ENCODE results near the gene RAD23A. TPM values are rescaled to one million over a fixed set of nuclear protein-coding genes. Genes with fewer than 3 reads are reported as not detected.
A peak's percentile ranks its signal among the peaks of the same experiment; 100 is the strongest.

The RAD23A gene
- total RNA-seq, 1 donor from 2014 or later, result 37.7 TPM

GRCh38 chr19:12937093-12937926 lies 8.4 kb upstream of the RAD23A start:
- Histone ChIP-seq H3F3A (ENCODE audit: low read depth) (peaks cover 53% of the 10 kb centered on the region), H3K9ac (no peak overlapping the region), H3K9me3 (ENCODE audit: low read depth) (no peaks in the 10 kb centered on the region), H2AFZ (replicated peaks) (peak overlapping the region; percentile 32), H3K4me3 (peak overlapping the region; percentile 97), H3K4me2 (peak overlapping the region; percentile 86), H4K20me1 (ENCODE audit: low read depth) (peaks cover 30% of the 10 kb centered on the region), H3K27ac (peak overlapping the region; percentile 36), H3K79me2 (ENCODE audit: low read depth) (peaks cover 48% of the 10 kb centered on the region), H3K36me3 (peaks cover 10% of the 10 kb centered on the region), H3K27me3 (no peaks in the 10 kb centered on the region), H3K4me1 (peaks cover 25% of the 10 kb centered on the region)
- DNase-seq (ENCODE audit: low spot score), result peak; percentile 69
- Mint-ChIP-seq H3K4me3 (peak overlapping the region; percentile 100), H3K27me3 (ENCODE audit: insufficient read depth, low read depth) (peaks cover 15% of the 10 kb centered on the region), H3K27ac (peak overlapping the region; percentile 90), H3K4me1 (peaks cover 48% of the 10 kb centered on the region), H3K36me3 (peaks cover 24% of the 10 kb centered on the region), H3K9me3 (no peaks in the 10 kb centered on the region)
- TF ChIP-seq EZH2 (IDR thresholded peaks at IDR 0.05) (no peak), EZH2phosphoT487 (IDR thresholded peaks at IDR 0.05) (no peak), CTCF (IDR thresholded peaks at IDR 0.05) (no peak)

- Histone ChIP-seq H3K79me2 (ENCODE audit: low read depth) (peaks cover 40% of the 10 kb centered on the region), H2AFZ (replicated peaks) (peak within 1 kb of the TSS; percentile 32), H3K4me1 (peaks cover 20% of the 10 kb centered on the region), H3K9ac (peak within 1 kb of the TSS; percentile 93), H3K9me3 (ENCODE audit: low read depth) (no peaks in the 10 kb centered on the region), H4K20me1 (ENCODE audit: low read depth) (peaks cover 22% of the 10 kb centered on the region), H3K36me3 (peaks cover 10% of the 10 kb centered on the region), H3K4me3 (peak within 1 kb of the TSS; percentile 97), H3F3A (ENCODE audit: low read depth) (peaks cover 62% of the 10 kb centered on the region), H3K27me3 (no peaks in the 10 kb centered on the region), H3K4me2 (peak within 1 kb of the TSS; percentile 86), H3K27ac (peak within 1 kb of the TSS; percentile 64)
- TF ChIP-seq EZH2 (IDR thresholded peaks at IDR 0.05), result no peak
- TF ChIP-seq EZH2phosphoT487 (IDR thresholded peaks at IDR 0.05), result no peak
- TF ChIP-seq CTCF (IDR thresholded peaks at IDR 0.05), result no peak
- H3K36me3 Mint-ChIP-seq, result peaks cover 27% of the 10 kb centered on the region
- no peaks in the 10 kb centered on the region for H3K9me3 Mint-ChIP-seq
- DNase-seq (ENCODE audit: low spot score), result peak; percentile 99
- peak within 1 kb of the TSS; percentile 92 for H3K27ac Mint-ChIP-seq
- peak within 1 kb of the TSS; percentile 100 for H3K4me3 Mint-ChIP-seq
- H3K4me1 Mint-ChIP-seq, result peaks cover 39% of the 10 kb centered on the region
- H3K27me3 Mint-ChIP-seq (ENCODE audit: insufficient read depth, low read depth), result peaks cover 15% of the 10 kb centered on the region
These were observed 7.5 kb upstream of the RAD23A start, which contains the start of gene CALR for GRCh38 chr19:12937927-12938778. Gene CALR (plus strand): TSS chr19:12938609. CDS start chr19:12938680, 71 bp downstream.

- H3K4me3 Mint-ChIP-seq, result peak overlapping the region; percentile 100
- Histone ChIP-seq H3K4me3 (peak overlapping the region; percentile 97), H3K9ac (peak overlapping the region; percentile 93), H3K4me1 (peaks cover 20% of the 10 kb centered on the region), H3F3A (ENCODE audit: low read depth) (peaks cover 70% of the 10 kb centered on the region), H3K27ac (peak overlapping the region; percentile 64), H4K20me1 (ENCODE audit: low read depth) (peaks cover 22% of the 10 kb centered on the region), H3K27me3 (no peaks in the 10 kb centered on the region), H3K9me3 (ENCODE audit: low read depth) (no peaks in the 10 kb centered on the region), H2AFZ (replicated peaks) (no peak overlapping the region), H3K79me2 (ENCODE audit: low read depth) (peaks cover 37% of the 10 kb centered on the region), H3K36me3 (peaks cover 10% of the 10 kb centered on the region), H3K4me2 (peak overlapping the region; percentile 86)
- no peaks in the 10 kb centered on the region for H3K9me3 Mint-ChIP-seq
- peaks cover 39% of the 10 kb centered on the region for H3K4me1 Mint-ChIP-seq
- DNase-seq (ENCODE audit: low spot score), result peak; percentile 64
- H3K27ac Mint-ChIP-seq, result peak overlapping the region; percentile 92
- peaks cover 16% of the 10 kb centered on the region for H3K27me3 Mint-ChIP-seq (ENCODE audit: insufficient read depth, low read depth)
- TF ChIP-seq EZH2phosphoT487 (IDR thresholded peaks at IDR 0.05) (no peak), EZH2 (IDR thresholded peaks at IDR 0.05) (no peak), CTCF (IDR thresholded peaks at IDR 0.05) (peak; percentile 19)
- H3K36me3 Mint-ChIP-seq, result peaks cover 33% of the 10 kb centered on the region
These were observed 6.7 kb upstream of the RAD23A start for GRCh38 chr19:12938779-12939601.

All from neural progenitor cell (in vitro differentiated cells).